ENCODE results near the gene SELENOI. TPM values are rescaled to one million over a fixed set of nuclear protein-coding genes. Genes with fewer than 3 reads are reported as not detected.

Gene SELENOI
- total RNA-seq, 1 experiment from 2014 or later, result 63.3 TPM

DNA sequence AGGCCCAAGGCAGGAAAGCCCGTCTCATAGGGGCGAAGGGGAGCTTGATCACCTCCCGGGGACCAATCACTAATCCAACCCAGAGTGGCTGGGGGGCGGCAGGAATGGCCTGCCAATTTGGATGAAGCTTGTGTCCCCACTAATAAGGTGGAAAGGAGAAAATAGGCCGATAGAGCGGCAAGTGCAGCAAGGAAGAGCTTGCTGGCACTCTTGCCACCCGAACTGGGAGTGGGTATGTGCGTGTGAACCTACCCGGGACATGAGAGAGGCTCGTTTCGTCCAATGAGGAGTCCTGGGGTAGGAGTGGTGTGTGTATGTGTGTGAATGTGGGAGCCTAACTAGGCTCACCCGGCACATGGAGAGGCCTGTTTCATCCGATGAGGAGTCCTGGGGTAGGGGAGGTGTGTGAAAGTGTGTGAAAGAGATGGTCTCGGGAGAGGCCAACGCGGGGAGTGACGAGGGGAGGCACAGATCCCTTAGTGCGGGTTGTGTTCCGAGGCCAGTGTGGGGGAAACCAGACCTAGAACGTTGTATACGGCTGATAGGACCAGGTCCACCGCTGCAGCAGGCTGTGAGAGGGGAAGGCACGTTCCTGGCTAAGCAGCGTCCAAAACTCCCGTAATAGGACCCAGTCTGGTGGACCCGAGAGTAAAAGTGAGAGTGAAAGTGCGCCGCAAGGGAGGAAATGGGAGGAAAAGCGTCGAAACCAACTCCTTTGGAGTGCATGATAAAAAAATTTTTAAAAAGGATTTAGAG, 47.1 kb upstream of the SELENOI start:
- intact Hi-C loops (cut with micrococcal nuclease), result no loop called here
- H3K9me2 ChIP-seq (ENCODE audit: insufficient read depth), result no peaks in the 10 kb centered on the region
- no peak for ATAC-seq
- DNase-seq (ENCODE audit: low read depth, low spot score), result no peak
- ChIA-PET POLR2A (no interaction called here), RAD21 (ENCODE audit: low non-redundant PET in 1 of 2, low total read pairs in 2 of 2, uncharacterized antibody in 2 of 2, unreplicated experiment in 2 of 2) (no interaction called here), CTCF (no interaction called here)
- peaks cover 5 to 15% of the 10 kb centered on the region in 2 experiments; a peak in 2 of 4 replicates for H3K4me1 ChIP-seq (ENCODE audit: control insufficient read depth in 1 of 2, insufficient read depth in 2 of 2, low read length in 2 of 2)
- H2AFZ ChIP-seq (ENCODE audit: low read depth, low read length, poor library complexity, severe bottlenecking), result no peak overlapping the region
- H3K27ac ChIP-seq (ENCODE audit: low read depth, low read length), result no peak overlapping the region
- H3K79me2 ChIP-seq (ENCODE audit: insufficient read depth, low read length), result no peaks in the 10 kb centered on the region
- H3K4me3 ChIP-seq (replicated peaks in 1 of 2; ENCODE audit: low read depth in 1 of 2, low read length in 2 of 2), result no peak overlapping the region
- H4K20me1 ChIP-seq (ENCODE audit: insufficient read depth), result no peaks in the 10 kb centered on the region
- BruUV-seq (replicated peaks), result no TSS peak
- H3K4me2 ChIP-seq (ENCODE audit: low read length), result peak overlapping the region; percentile 30; the same call in 1 of the 2 replicates
- H3K36me3 ChIP-seq (ENCODE audit: control insufficient read depth in 1 of 2, insufficient read depth in 2 of 2, low read length in 2 of 2), result no peaks in the 10 kb centered on the region
- no peaks in the 10 kb centered on the region for H3K27me3 ChIP-seq (ENCODE audit: insufficient read depth, low read length)
- TF ChIP-seq SIN3A (IDR thresholded peaks at IDR 0.05; ENCODE audit: low read depth), result no peak
- H3K9ac ChIP-seq (ENCODE audit: low read length), result no peak overlapping the region
- H3K9me3 ChIP-seq (ENCODE audit: control insufficient read depth in 1 of 2, insufficient read depth in 1 of 2, low read depth in 1 of 2, low read length in 2 of 2), result no peaks in the 10 kb centered on the region

DNA sequence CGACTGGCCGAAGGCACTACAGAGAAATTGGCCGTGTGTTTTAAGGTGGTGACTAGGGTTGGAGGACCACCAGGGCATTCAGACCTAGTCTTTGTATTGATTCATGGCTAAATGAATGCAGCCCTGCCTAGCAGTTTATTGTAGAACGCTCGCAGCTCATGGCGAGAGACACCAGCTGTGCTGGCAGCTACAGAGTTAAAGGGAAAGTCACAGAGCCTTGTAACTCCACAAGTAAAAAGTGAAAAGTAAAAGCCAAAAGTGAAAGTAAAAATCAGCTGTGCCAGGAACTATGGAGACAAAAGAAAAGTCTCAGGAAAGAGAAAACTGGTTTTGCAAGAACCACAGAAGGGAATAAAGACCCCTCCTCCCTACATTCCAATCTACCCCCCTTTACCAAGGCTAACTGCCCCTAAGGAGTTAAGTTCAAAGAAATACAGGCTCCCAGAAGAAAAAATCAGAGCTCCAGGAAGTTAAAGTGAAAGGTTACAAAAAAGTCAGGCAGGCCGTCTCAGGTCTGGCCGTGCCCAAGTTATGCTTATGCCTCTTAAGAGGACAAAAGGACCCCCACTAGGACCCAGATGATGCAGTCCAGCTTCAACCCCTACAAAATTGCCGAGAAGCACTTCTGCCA, 46.4 kb upstream of the SELENOI start:
- Histone ChIP-seq H3K4me1 (ENCODE audit: control insufficient read depth in 1 of 2, insufficient read depth in 2 of 2, low read length in 2 of 2) (peaks cover 5 to 15% of the 10 kb centered on the region in 2 experiments; a peak in 2 of 4 replicates), H4K20me1 (ENCODE audit: insufficient read depth) (no peaks in the 10 kb centered on the region), H3K9me2 (ENCODE audit: insufficient read depth) (no peaks in the 10 kb centered on the region), H3K4me2 (ENCODE audit: low read length) (peak overlapping the region; percentile 30), H3K27ac (ENCODE audit: low read depth, low read length) (no peak overlapping the region), H3K9ac (ENCODE audit: low read length) (0 out of 2 replicates have a peak overlapping the region, but pooled peaks have one; percentile 30), H3K9me3 (ENCODE audit: control insufficient read depth in 1 of 2, insufficient read depth in 1 of 2, low read depth in 1 of 2, low read length in 2 of 2) (no peaks in the 10 kb centered on the region), H3K27me3 (ENCODE audit: insufficient read depth, low read length) (no peaks in the 10 kb centered on the region), H3K36me3 (ENCODE audit: control insufficient read depth in 1 of 2, insufficient read depth in 2 of 2, low read length in 2 of 2) (no peaks in the 10 kb centered on the region), H2AFZ (ENCODE audit: low read depth, low read length, poor library complexity, severe bottlenecking) (no peak overlapping the region), H3K79me2 (ENCODE audit: insufficient read depth, low read length) (no peaks in the 10 kb centered on the region), H3K4me3 (replicated peaks in 1 of 2; ENCODE audit: low read depth in 1 of 2, low read length in 2 of 2) (no peak overlapping the region; a peak in 1 of 4 replicates)
- TF ChIP-seq YY1 (IDR thresholded peaks at IDR 0.05; ENCODE audit: extremely low read depth, insufficient replicate concordance, low read depth, low read length) (no peak), TCF7L2 (IDR thresholded peaks at IDR 0.05; ENCODE audit: borderline replicate concordance, extremely low read depth, insufficient read depth, insufficient read length) (no peak)
- ChIA-PET POLR2A (no interaction called here), RAD21 (ENCODE audit: low non-redundant PET in 1 of 2, low total read pairs in 2 of 2, uncharacterized antibody in 2 of 2, unreplicated experiment in 2 of 2) (no interaction called here), CTCF (no interaction called here)
- DNase-seq (ENCODE audit: low read depth, low spot score) (no peak), ATAC-seq (no peak)
- no TSS peak for BruUV-seq (replicated peaks)
- intact Hi-C loops (cut with micrococcal nuclease), result no loop called here

Measured in HCT116 (cell line).